ENCODE data around the gene TIGD3. TPM values are rescaled to one million over a fixed set of nuclear protein-coding genes. Genes with fewer than 3 reads are reported as not detected.

The TIGD3 gene
- total RNA-seq, 1 donor from 2014 or later, result 0.75 TPM

GRCh38 chr11:65377777-65378176 is 23.2 kb downstream of the TIGD3 start:
- no peak for DNase-seq (ENCODE audit: low read depth)
- peak; percentile 8 for TF ChIP-seq CTCF (conservative IDR thresholded peaks at IDR 0.05; ENCODE audit: low read depth, low read length)
- H3K4me3 ChIP-seq (ENCODE audit: low read depth, low read length), result no peak overlapping the region

GRCh38 chr11:65378208-65378927 is 23.8 kb downstream of the TIGD3 start:
- H3K4me3 ChIP-seq (ENCODE audit: low read depth, low read length), result no peak overlapping the region
- DNase-seq (ENCODE audit: low read depth), result no peak
- TF ChIP-seq CTCF (conservative IDR thresholded peaks at IDR 0.05; ENCODE audit: low read depth, low read length), result peak; percentile 7

GRCh38 chr11:65378928-65379638 is 24.5 kb downstream of the TIGD3 start:
- H3K4me3 ChIP-seq (ENCODE audit: low read depth, low read length), result no peak overlapping the region
- no peak for DNase-seq (ENCODE audit: low read depth)
- no peak for TF ChIP-seq CTCF (conservative IDR thresholded peaks at IDR 0.05; ENCODE audit: low read depth, low read length)

GRCh38 chr11:65379698-65380459 is 25.3 kb downstream of the TIGD3 start:
- TF ChIP-seq CTCF (conservative IDR thresholded peaks at IDR 0.05; ENCODE audit: low read depth, low read length), result no peak
- H3K4me3 ChIP-seq (ENCODE audit: low read depth, low read length), result no peak overlapping the region
- DNase-seq (ENCODE audit: low read depth), result no peak

GRCh38 chr11:65380460-65381119 is 26.0 kb downstream of the TIGD3 start:
- TF ChIP-seq CTCF (conservative IDR thresholded peaks at IDR 0.05; ENCODE audit: low read depth, low read length), result no peak
- DNase-seq (ENCODE audit: low read depth), result no peak
- no peak overlapping the region for H3K4me3 ChIP-seq (ENCODE audit: low read depth, low read length)

- peak overlapping the region; percentile 51 for H3K4me3 ChIP-seq (ENCODE audit: low read depth, low read length)
- TF ChIP-seq CTCF (conservative IDR thresholded peaks at IDR 0.05; ENCODE audit: low read depth, low read length), result no peak
These were observed 27.1 kb downstream of the TIGD3 start for GRCh38 chr11:65381716-65382032.

More at GRCh38 chr11:65381716-65382032, 27.1 kb downstream of the TIGD3 start:
- DNase-seq (ENCODE audit: low read depth), result no peak
